ENCODE measurements around the gene PDE11A. TPM values are rescaled to one million over a fixed set of nuclear protein-coding genes. Genes with fewer than 3 reads are reported as not detected.

PDE11A gene
- total and polyA plus RNA-seq, 2 of the 8 experiments (the other 6 are each of a cell fraction or from before 2014, with no cell fraction given): 0.19 to 0.23 TPM

DNA sequence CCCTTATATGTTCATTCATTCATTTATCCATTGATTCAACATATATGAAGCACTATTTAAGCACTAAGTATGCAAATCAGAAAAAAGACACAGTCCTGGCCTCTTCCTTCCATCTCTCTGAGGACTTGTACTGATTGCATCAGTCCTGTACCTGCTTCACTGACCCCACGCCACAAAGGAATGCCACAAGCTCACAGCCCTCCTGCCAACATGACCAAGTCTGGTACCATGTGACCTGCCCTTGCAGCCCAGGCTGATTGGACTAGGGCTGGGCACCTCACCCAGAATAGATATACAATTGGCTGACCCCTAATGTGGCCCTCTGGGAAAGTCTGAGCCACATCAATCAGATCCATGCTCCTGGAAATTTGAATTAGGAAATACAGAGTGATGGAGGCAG lies 483.4 kb downstream of the PDE11A start (continued):
- TF ChIP-seq, protein P1, sequence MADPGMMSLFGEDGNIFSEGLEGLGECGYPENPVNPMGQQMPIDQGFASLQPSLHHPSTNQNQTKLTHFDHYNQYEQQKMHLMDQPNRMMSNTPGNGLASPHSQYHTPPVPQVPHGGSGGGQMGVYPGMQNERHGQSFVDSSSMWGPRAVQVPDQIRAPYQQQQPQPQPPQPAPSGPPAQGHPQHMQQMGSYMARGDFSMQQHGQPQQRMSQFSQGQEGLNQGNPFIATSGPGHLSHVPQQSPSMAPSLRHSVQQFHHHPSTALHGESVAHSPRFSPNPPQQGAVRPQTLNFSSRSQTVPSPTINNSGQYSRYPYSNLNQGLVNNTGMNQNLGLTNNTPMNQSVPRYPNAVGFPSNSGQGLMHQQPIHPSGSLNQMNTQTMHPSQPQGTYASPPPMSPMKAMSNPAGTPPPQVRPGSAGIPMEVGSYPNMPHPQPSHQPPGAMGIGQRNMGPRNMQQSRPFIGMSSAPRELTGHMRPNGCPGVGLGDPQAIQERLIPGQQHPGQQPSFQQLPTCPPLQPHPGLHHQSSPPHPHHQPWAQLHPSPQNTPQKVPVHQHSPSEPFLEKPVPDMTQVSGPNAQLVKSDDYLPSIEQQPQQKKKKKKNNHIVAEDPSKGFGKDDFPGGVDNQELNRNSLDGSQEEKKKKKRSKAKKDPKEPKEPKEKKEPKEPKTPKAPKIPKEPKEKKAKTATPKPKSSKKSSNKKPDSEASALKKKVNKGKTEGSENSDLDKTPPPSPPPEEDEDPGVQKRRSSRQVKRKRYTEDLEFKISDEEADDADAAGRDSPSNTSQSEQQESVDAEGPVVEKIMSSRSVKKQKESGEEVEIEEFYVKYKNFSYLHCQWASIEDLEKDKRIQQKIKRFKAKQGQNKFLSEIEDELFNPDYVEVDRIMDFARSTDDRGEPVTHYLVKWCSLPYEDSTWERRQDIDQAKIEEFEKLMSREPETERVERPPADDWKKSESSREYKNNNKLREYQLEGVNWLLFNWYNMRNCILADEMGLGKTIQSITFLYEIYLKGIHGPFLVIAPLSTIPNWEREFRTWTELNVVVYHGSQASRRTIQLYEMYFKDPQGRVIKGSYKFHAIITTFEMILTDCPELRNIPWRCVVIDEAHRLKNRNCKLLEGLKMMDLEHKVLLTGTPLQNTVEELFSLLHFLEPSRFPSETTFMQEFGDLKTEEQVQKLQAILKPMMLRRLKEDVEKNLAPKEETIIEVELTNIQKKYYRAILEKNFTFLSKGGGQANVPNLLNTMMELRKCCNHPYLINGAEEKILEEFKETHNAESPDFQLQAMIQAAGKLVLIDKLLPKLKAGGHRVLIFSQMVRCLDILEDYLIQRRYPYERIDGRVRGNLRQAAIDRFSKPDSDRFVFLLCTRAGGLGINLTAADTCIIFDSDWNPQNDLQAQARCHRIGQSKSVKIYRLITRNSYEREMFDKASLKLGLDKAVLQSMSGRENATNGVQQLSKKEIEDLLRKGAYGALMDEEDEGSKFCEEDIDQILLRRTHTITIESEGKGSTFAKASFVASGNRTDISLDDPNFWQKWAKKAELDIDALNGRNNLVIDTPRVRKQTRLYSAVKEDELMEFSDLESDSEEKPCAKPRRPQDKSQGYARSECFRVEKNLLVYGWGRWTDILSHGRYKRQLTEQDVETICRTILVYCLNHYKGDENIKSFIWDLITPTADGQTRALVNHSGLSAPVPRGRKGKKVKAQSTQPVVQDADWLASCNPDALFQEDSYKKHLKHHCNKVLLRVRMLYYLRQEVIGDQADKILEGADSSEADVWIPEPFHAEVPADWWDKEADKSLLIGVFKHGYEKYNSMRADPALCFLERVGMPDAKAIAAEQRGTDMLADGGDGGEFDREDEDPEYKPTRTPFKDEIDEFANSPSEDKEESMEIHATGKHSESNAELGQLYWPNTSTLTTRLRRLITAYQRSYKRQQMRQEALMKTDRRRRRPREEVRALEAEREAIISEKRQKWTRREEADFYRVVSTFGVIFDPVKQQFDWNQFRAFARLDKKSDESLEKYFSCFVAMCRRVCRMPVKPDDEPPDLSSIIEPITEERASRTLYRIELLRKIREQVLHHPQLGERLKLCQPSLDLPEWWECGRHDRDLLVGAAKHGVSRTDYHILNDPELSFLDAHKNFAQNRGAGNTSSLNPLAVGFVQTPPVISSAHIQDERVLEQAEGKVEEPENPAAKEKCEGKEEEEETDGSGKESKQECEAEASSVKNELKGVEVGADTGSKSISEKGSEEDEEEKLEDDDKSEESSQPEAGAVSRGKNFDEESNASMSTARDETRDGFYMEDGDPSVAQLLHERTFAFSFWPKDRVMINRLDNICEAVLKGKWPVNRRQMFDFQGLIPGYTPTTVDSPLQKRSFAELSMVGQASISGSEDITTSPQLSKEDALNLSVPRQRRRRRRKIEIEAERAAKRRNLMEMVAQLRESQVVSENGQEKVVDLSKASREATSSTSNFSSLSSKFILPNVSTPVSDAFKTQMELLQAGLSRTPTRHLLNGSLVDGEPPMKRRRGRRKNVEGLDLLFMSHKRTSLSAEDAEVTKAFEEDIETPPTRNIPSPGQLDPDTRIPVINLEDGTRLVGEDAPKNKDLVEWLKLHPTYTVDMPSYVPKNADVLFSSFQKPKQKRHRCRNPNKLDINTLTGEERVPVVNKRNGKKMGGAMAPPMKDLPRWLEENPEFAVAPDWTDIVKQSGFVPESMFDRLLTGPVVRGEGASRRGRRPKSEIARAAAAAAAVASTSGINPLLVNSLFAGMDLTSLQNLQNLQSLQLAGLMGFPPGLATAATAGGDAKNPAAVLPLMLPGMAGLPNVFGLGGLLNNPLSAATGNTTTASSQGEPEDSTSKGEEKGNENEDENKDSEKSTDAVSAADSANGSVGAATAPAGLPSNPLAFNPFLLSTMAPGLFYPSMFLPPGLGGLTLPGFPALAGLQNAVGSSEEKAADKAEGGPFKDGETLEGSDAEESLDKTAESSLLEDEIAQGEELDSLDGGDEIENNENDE (IDR thresholded peaks at IDR 0.05; ENCODE audit: insufficient replicate concordance, low read length): no peak
- no peak for TF ChIP-seq BCL11A (IDR thresholded peaks at IDR 0.05; ENCODE audit: low read depth in 2 of 2, low read length in 2 of 2)
- no peak for TF ChIP-seq FOSL1 (IDR thresholded peaks at IDR 0.05; ENCODE audit: insufficient read depth, low read depth, low read length)
- no peak for TF ChIP-seq CBX8 (IDR thresholded peaks at IDR 0.05; ENCODE audit: borderline replicate concordance, low read depth, low read length)
- TF ChIP-seq CTBP2 (IDR thresholded peaks at IDR 0.05; ENCODE audit: borderline replicate concordance, insufficient read depth, insufficient read length, low read length): no peak
- no peak for TF ChIP-seq SP2 (IDR thresholded peaks at IDR 0.05; ENCODE audit: low read length)
- TF ChIP-seq, protein P2, sequence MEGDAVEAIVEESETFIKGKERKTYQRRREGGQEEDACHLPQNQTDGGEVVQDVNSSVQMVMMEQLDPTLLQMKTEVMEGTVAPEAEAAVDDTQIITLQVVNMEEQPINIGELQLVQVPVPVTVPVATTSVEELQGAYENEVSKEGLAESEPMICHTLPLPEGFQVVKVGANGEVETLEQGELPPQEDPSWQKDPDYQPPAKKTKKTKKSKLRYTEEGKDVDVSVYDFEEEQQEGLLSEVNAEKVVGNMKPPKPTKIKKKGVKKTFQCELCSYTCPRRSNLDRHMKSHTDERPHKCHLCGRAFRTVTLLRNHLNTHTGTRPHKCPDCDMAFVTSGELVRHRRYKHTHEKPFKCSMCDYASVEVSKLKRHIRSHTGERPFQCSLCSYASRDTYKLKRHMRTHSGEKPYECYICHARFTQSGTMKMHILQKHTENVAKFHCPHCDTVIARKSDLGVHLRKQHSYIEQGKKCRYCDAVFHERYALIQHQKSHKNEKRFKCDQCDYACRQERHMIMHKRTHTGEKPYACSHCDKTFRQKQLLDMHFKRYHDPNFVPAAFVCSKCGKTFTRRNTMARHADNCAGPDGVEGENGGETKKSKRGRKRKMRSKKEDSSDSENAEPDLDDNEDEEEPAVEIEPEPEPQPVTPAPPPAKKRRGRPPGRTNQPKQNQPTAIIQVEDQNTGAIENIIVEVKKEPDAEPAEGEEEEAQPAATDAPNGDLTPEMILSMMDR (IDR thresholded peaks at IDR 0.05; ENCODE audit: control extremely low read depth in 1 of 3, insufficient read depth in 1 of 3, low read depth in 1 of 3, low read length in 3 of 3): no peak
- TF ChIP-seq SP1 (IDR thresholded peaks at IDR 0.05; ENCODE audit: low read depth, low read length): no peak
- TF ChIP-seq EP300 (IDR thresholded peaks at IDR 0.05; ENCODE audit: borderline replicate concordance in 1 of 2, low read depth in 2 of 2, low read length in 2 of 2): no peak

Measured in H1 (cell line).